HCT116 (cell line): ENCODE measurements around the gene WDR27. TPM values are rescaled to one million over a fixed set of nuclear protein-coding genes. Genes with fewer than 3 reads are reported as not detected.

ENCODE experiments used
- ATAC-seq: fragments of 200-7000 bp; cut with Tn5 transposase; 2 replicates; pipeline ENCODE4 v1.9.1; 2020; ENCODE audit warnings: mild to moderate bottlenecking, moderate library complexity
- BruUV-seq: library from RNA; stranded (reverse); fragments of 400-500 nt; replicated peaks from 2 replicates; lab custom pipeline; 2021; lab: Mats Ljungman, UMichigan
- CTCF ChIA-PET: fragments of 300-600 bp; sonication (Branson Sonifier 250); formaldehyde crosslinking; loops from one replicate; lab custom pipeline; 2021; ENCODE audit warnings: antibody characterized with exemption; lab: Charles Lee
- POLR2A ChIA-PET: fragments of 300-600, 350-600 bp; sonication (Branson Sonifier 250); formaldehyde crosslinking; loops from one replicate; lab custom pipeline; 2021; ENCODE audit warnings: antibody characterized with exemption; lab: Charles Lee
- RAD21 ChIA-PET, 2 experiments: fragments of 300-600 bp; sonication (Branson Sonifier 250); formaldehyde crosslinking; loops; one replicate each; lab custom pipeline; 2023; ENCODE audit warnings: low total read pairs in 2 of 2; ENCODE audit not compliant: uncharacterized antibody in 2 of 2, unreplicated experiment in 2 of 2, low non-redundant PET in 1 of 2; lab: Charles Lee
- DNase-seq: peaks from one replicate; pipeline ENCODE4 v3.0.0-alpha.2; 2010; ENCODE audit warnings: low read depth, low spot score
- H2AFZ ChIP-seq: fragments of 200-600 bp; shearing (Covaris generic), sonication (generic); 2 replicates; pipeline ENCODE4 v1.6.1; 2017; ENCODE audit warnings: low read depth, mixed run types, mixed read lengths, antibody characterized with exemption, low read length; ENCODE audit not compliant: poor library complexity, severe bottlenecking
- H3K27ac ChIP-seq: 2 replicates; pipeline ENCODE4 v1.5.1; 2012; ENCODE audit warnings: low read depth, low read length
- H3K27me3 ChIP-seq: fragments of 200-600 bp; sonication (generic); 2 replicates; pipeline ENCODE4 v1.6.1; 2016; ENCODE audit warnings: mixed run types, low read length, mixed read lengths; ENCODE audit not compliant: insufficient read depth
- H3K36me3 ChIP-seq, 2 experiments: fragments of 200-500 bp in 1 of 2; fragments of 200-600 bp in 1 of 2; sonication (Bioruptor generic) in 1 of 2; sonication (generic) in 1 of 2; 2 replicates each; pipeline versions ENCODE4 v1.5.1 to v1.6.1; 2014 to 2016; ENCODE audit warnings: low read length in 2 of 2, inconsistent platforms in 1 of 2, mixed read lengths in 1 of 2, mixed run types in 1 of 2; ENCODE audit not compliant: insufficient read depth in 2 of 2, control insufficient read depth in 1 of 2
- H3K4me1 ChIP-seq, 2 experiments: fragments of 200-600 bp in 1 of 2; sonication (generic) in 1 of 2; 2 replicates each; pipeline versions ENCODE4 v1.5.1 to v1.6.1; 2012 to 2017; ENCODE audit warnings: low read length in 2 of 2, inconsistent platforms in 1 of 2, mild to moderate bottlenecking in 1 of 2, mixed read lengths in 1 of 2, mixed run types in 1 of 2, moderate library complexity in 1 of 2; ENCODE audit not compliant: insufficient read depth in 2 of 2, control insufficient read depth in 1 of 2
- H3K4me2 ChIP-seq: fragments of 200-600 bp; sonication (generic); 2 replicates; pipeline ENCODE4 v1.6.1; 2017; ENCODE audit warnings: mixed run types, low read length, mixed read lengths
- H3K4me3 ChIP-seq, 2 experiments: fragments of 200-600 bp in 1 of 2; sonication (generic) in 1 of 2; replicated peaks in 1 of 2; 2 replicates each; pipeline ENCODE4 v1.5.1; 2011 to 2016; ENCODE audit warnings: low read length in 2 of 2, control low read depth in 1 of 2, low read depth in 1 of 2, mild to moderate bottlenecking in 1 of 2, mixed read lengths in 1 of 2, mixed run types in 1 of 2
- H3K79me2 ChIP-seq: fragments of 200-600 bp; sonication (generic); 2 replicates; pipeline ENCODE4 v1.6.1; 2017; ENCODE audit warnings: mild to moderate bottlenecking, mixed run types, low read length, moderate library complexity, mixed read lengths; ENCODE audit not compliant: insufficient read depth
- H3K9ac ChIP-seq: fragments of 200-600 bp; sonication (generic); 2 replicates; pipeline ENCODE4 v1.6.1; 2016; ENCODE audit warnings: low read length, mixed read lengths
- H3K9me2 ChIP-seq: fragments of 200-600 bp; sonication (generic), shearing (Covaris generic); 2 replicates; pipeline ENCODE4 v1.6.1; 2017; ENCODE audit warnings: mixed run types, mild to moderate bottlenecking, moderate library complexity; ENCODE audit not compliant: insufficient read depth
- H3K9me3 ChIP-seq, 2 experiments: fragments of 200-500 bp in 1 of 2; fragments of 200-600 bp in 1 of 2; sonication (Bioruptor generic) in 1 of 2; sonication (generic) in 1 of 2; 2 replicates each; pipeline ENCODE4 v1.6.1; 2014 to 2017; ENCODE audit warnings: low read length in 2 of 2, mixed read lengths in 2 of 2, inconsistent platforms in 1 of 2, low read depth in 1 of 2, mild to moderate bottlenecking in 1 of 2, mixed run types in 1 of 2, moderate library complexity in 1 of 2; ENCODE audit not compliant: control insufficient read depth in 1 of 2, insufficient read depth in 1 of 2
- H4K20me1 ChIP-seq: fragments of 200-600 bp; sonication (generic), shearing (Covaris generic); 2 replicates; pipeline ENCODE4 v1.6.1; 2017; ENCODE audit warnings: mixed run types, mild to moderate bottlenecking, moderate library complexity; ENCODE audit not compliant: insufficient read depth
- CEBPB ChIP-seq: IDR thresholded peaks from 2 replicates; pipeline ENCODE4 v1.6.1; 2012; ENCODE audit warnings: low read depth
- EGR1 ChIP-seq: IDR thresholded peaks from 2 replicates; pipeline ENCODE4 v1.6.1; 2012; ENCODE audit warnings: low read depth
- ELF1 ChIP-seq: IDR thresholded peaks from 2 replicates; pipeline ENCODE4 v1.6.1; 2012; ENCODE audit warnings: low read depth, borderline replicate concordance
- FOSL1 ChIP-seq: IDR thresholded peaks from 2 replicates; pipeline ENCODE4 v1.6.1; 2012; ENCODE audit warnings: low read depth
- JUND ChIP-seq: IDR thresholded peaks from 2 replicates; pipeline ENCODE4 v1.6.1; 2012
- POLR2A ChIP-seq: IDR thresholded peaks from 2 replicates; pipeline ENCODE4 v1.7.0; 2011; ENCODE audit warnings: borderline replicate concordance; ENCODE audit not compliant: insufficient read depth, insufficient read length; ENCODE audit errors: extremely low read depth
- RAD21 ChIP-seq: IDR thresholded peaks from 2 replicates; pipeline ENCODE4 v1.6.1; 2012; ENCODE audit warnings: low read depth, mild to moderate bottlenecking
- SRF ChIP-seq: IDR thresholded peaks from 2 replicates; pipeline ENCODE4 v1.6.1; 2012; ENCODE audit warnings: low read depth
- ZFX ChIP-seq: fragments of 450-650 bp; IDR thresholded peaks from 2 replicates; pipeline ENCODE4 v1.6.1; 2017
- intact Hi-C: fragments of 100-400 bp; cut with micrococcal nuclease; formaldehyde crosslinking; loops from 2 replicates; pipeline ENCODE4 v1.10.0; 2022
- total RNA-seq: library from RNA; stranded (reverse); gene quantifications from one replicate; pipeline ENCODE4 v1.2.1, GENCODE V29; 2021; ENCODE audit not compliant: unreplicated experiment
- TF ChIP-seq, protein P1 (sequence below), 3 experiments: fragments of 200-600 bp in 1 of 3; sonication (generic) in 1 of 3; IDR thresholded peaks in 2 of 3; conservative IDR thresholded peaks in 1 of 3; 2 replicates each; pipeline ENCODE4 v1.5.1; 2012 to 2017; ENCODE audit warnings: low read depth in 2 of 3, low read length in 2 of 3, antibody characterized with exemption in 1 of 3, borderline replicate concordance in 1 of 3, control low read depth in 1 of 3, mild to moderate bottlenecking in 1 of 3, mixed read lengths in 1 of 3, mixed run types in 1 of 3, moderate library complexity in 1 of 3; ENCODE audit not compliant: insufficient read depth in 1 of 3
- TF ChIP-seq, protein P2 (sequence below): IDR thresholded peaks from 2 replicates; pipeline ENCODE4 v1.6.1; 2012

WDR27 gene
- total RNA-seq, 1 experiment from 2014 or later, result 60.6 TPM

DNA sequence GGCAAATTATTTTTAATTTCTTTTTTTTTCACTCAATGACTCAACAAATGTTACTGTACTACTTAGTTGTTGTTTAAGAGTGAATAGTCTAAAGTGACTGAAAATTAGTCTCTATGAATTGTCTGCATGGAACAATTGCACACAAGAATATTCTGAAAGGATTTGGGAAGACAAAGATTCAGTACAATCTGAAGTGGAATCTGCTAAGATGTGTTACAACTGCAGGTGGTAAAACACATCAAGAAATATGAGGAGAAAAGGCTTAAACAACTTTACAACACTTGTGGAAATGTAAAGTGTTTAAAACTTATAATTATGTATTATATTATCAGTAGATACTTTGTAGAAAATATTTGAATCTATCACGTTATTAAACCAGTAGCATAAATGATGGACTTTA lies 193.4 kb downstream of the WDR27 start:
- TF ChIP-seq POLR2A (no peak), EGR1 (no peak), SRF (no peak), JUND (no peak), CEBPB (no peak), RAD21 (no peak), ZFX (no peak)
- TF ChIP-seq, protein P1, sequence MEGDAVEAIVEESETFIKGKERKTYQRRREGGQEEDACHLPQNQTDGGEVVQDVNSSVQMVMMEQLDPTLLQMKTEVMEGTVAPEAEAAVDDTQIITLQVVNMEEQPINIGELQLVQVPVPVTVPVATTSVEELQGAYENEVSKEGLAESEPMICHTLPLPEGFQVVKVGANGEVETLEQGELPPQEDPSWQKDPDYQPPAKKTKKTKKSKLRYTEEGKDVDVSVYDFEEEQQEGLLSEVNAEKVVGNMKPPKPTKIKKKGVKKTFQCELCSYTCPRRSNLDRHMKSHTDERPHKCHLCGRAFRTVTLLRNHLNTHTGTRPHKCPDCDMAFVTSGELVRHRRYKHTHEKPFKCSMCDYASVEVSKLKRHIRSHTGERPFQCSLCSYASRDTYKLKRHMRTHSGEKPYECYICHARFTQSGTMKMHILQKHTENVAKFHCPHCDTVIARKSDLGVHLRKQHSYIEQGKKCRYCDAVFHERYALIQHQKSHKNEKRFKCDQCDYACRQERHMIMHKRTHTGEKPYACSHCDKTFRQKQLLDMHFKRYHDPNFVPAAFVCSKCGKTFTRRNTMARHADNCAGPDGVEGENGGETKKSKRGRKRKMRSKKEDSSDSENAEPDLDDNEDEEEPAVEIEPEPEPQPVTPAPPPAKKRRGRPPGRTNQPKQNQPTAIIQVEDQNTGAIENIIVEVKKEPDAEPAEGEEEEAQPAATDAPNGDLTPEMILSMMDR (IDR thresholded peaks at IDR 0.05 in 2 of 3, conservative IDR thresholded peaks at IDR 0.05 in 1 of 3; ENCODE audit: borderline replicate concordance in 1 of 3, insufficient read depth in 1 of 3, low read depth in 2 of 3, low read length in 2 of 3), result no peak
- Histone ChIP-seq H3K9me2 (no peaks in the 10 kb centered on the region), H3K27me3 (no peaks in the 10 kb centered on the region), H3K4me2 (no peak overlapping the region), H2AFZ (no peak overlapping the region), H3K4me3 (no peak overlapping the region), H3K27ac (no peak overlapping the region), H3K9me3 (no peaks in the 10 kb centered on the region), H3K36me3 (no peaks in the 10 kb centered on the region), H3K4me1 (no peaks in the 10 kb centered on the region), H3K79me2 (no peaks in the 10 kb centered on the region), H3K9ac (no peak overlapping the region), H4K20me1 (no peaks in the 10 kb centered on the region)
- RAD21 ChIA-PET, result no interaction called here
- CTCF ChIA-PET, result no interaction called here
- POLR2A ChIA-PET, result no interaction called here
- intact Hi-C loops, result no loop called here
- ATAC-seq (no peak), DNase-seq (no peak)
- BruUV-seq, result no TSS peak

DNA sequence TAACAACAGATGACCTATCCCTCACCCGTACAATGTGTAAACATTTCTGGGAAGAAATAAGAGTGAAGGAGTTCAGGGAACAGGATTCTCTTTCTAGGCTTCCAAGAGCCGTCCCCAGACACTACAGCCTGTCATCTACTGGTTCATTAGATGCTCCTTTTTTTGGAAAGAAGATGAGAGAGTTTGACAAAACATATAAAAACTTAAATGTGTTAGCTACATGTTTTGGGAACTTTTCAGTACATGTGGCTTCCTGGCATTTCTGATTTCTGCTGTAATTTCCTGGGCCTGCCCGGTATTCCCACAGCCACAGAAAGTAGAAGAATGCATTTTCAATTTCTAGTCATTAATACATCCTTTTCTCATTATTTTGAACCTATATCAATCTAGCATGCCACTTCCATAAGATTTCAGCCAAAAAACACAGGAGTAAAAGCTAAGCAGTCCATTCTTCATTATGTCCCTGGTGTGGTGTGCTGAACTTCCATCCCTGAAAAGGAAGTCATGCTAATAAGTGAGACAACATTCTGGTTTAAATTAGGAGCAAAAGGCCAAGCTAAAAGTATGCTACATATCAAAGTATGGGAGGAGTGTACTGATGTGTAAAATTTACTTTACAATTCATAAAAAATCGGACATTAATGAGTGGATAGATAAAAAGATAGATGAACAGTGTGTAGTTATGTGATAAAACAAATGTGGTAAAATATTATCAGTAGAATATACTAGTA lies 198.2 kb downstream of the WDR27 start:
- no TSS peak for BruUV-seq
- H2AFZ ChIP-seq, result no peak overlapping the region
- H3K4me2 ChIP-seq, result no peak overlapping the region
- H3K9me3 ChIP-seq, result no peaks in the 10 kb centered on the region
- POLR2A ChIA-PET, result no interaction called here
- no peak for ATAC-seq
- RAD21 ChIA-PET, result no interaction called here
- H3K79me2 ChIP-seq, result no peaks in the 10 kb centered on the region
- CTCF ChIA-PET, result no interaction called here
- H3K36me3 ChIP-seq, result no peaks in the 10 kb centered on the region
- no peak overlapping the region for H3K27ac ChIP-seq
- DNase-seq, result no peak
- no peak overlapping the region for H3K4me3 ChIP-seq
- no peak for TF ChIP-seq ELF1
- TF ChIP-seq, protein P2, sequence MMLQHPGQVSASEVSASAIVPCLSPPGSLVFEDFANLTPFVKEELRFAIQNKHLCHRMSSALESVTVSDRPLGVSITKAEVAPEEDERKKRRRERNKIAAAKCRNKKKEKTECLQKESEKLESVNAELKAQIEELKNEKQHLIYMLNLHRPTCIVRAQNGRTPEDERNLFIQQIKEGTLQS, result no peak
- TF ChIP-seq, protein P1 (IDR thresholded peaks at IDR 0.05 in 2 of 3, conservative IDR thresholded peaks at IDR 0.05 in 1 of 3; ENCODE audit: borderline replicate concordance in 1 of 3, insufficient read depth in 1 of 3, low read depth in 2 of 3, low read length in 2 of 3), result no peak
- no peak for TF ChIP-seq FOSL1
- no peaks in the 10 kb centered on the region for H3K4me1 ChIP-seq
- H4K20me1 ChIP-seq, result no peaks in the 10 kb centered on the region
- H3K27me3 ChIP-seq, result no peaks in the 10 kb centered on the region
- intact Hi-C loops, result no loop called here
- H3K9ac ChIP-seq, result no peak overlapping the region
- H3K9me2 ChIP-seq, result no peaks in the 10 kb centered on the region
